KOPT-K1 (cell line): ENCODE data around the gene LMTK2.

Source experiments
- H3K27ac ChIP-seq: fragments of 200-600 bp; sonication (generic); 2 replicates; pipeline ENCODE4 v1.5.1; 2016; ENCODE audit warnings: antibody characterized with exemption, mild to moderate bottlenecking, low read depth, low read length; ENCODE audit not compliant: poor library complexity, severe bottlenecking
- H3K36me3 ChIP-seq: fragments of 200-600 bp; sonication (generic); 2 replicates; pipeline ENCODE4 v1.5.1; 2017; ENCODE audit warnings: antibody characterized with exemption, mild to moderate bottlenecking, low read length, moderate library complexity; ENCODE audit not compliant: insufficient read depth
- H3K9me3 ChIP-seq: fragments of 200-600 bp; sonication (generic); 2 replicates; pipeline ENCODE4 v1.5.1; 2017; ENCODE audit warnings: antibody characterized with exemption, low read length, mild to moderate bottlenecking; ENCODE audit not compliant: insufficient read depth, poor library complexity, severe bottlenecking

LMTK2 gene

GRCh38 chr7:98170966-98171365 is 64.3 kb downstream of the LMTK2 start:
- H3K9me3 ChIP-seq: no peaks in the 10 kb centered on the region
- no peak overlapping the region for H3K27ac ChIP-seq
- peaks cover 38% of the 10 kb centered on the region for H3K36me3 ChIP-seq

- Histone ChIP-seq H3K9me3 (no peaks in the 10 kb centered on the region), H3K36me3 (peaks cover 42% of the 10 kb centered on the region), H3K27ac (no peak overlapping the region)
These were observed 64.8 kb downstream of the LMTK2 start for GRCh38 chr7:98171449-98171848.

GRCh38 chr7:98174334-98175259 is 67.9 kb downstream of the LMTK2 start:
- Histone ChIP-seq H3K36me3 (peaks cover 58% of the 10 kb centered on the region), H3K27ac (no peak overlapping the region), H3K9me3 (no peaks in the 10 kb centered on the region)

GRCh38 chr7:98175260-98175940 is 68.7 kb downstream of the LMTK2 start:
- Histone ChIP-seq H3K27ac (no peak overlapping the region), H3K9me3 (no peaks in the 10 kb centered on the region), H3K36me3 (peaks cover 64% of the 10 kb centered on the region)

- H3K27ac ChIP-seq: no peak overlapping the region
- no peaks in the 10 kb centered on the region for H3K9me3 ChIP-seq
- peaks cover 49% of the 10 kb centered on the region for H3K36me3 ChIP-seq
These were observed 70.9 kb downstream of the LMTK2 start for GRCh38 chr7:98177553-98177952.

- Histone ChIP-seq H3K36me3 (peaks cover 45% of the 10 kb centered on the region), H3K9me3 (no peaks in the 10 kb centered on the region), H3K27ac (no peak overlapping the region)
These were observed 71.7 kb downstream of the LMTK2 start for GRCh38 chr7:98178321-98178720.

- peaks cover 45% of the 10 kb centered on the region for H3K36me3 ChIP-seq
- H3K9me3 ChIP-seq: no peaks in the 10 kb centered on the region
- no peak overlapping the region for H3K27ac ChIP-seq
These were observed 72.3 kb downstream of the LMTK2 start for GRCh38 chr7:98178762-98179490.

GRCh38 chr7:98180751-98181150 is 74.1 kb downstream of the LMTK2 start:
- no peaks in the 10 kb centered on the region for H3K9me3 ChIP-seq

GRCh38 chr7:98185101-98185500 is 78.4 kb downstream of the LMTK2 start:
- no peaks in the 10 kb centered on the region for H3K9me3 ChIP-seq
- H3K36me3 ChIP-seq: peaks cover 12% of the 10 kb centered on the region
- no peak overlapping the region for H3K27ac ChIP-seq

More at GRCh38 chr7:98180751-98181150, 74.1 kb downstream of the LMTK2 start:
- Histone ChIP-seq H3K27ac (no peak overlapping the region), H3K36me3 (peaks cover 28% of the 10 kb centered on the region)

- H3K36me3 ChIP-seq: peaks cover 18% of the 10 kb centered on the region
- no peaks in the 10 kb centered on the region for H3K9me3 ChIP-seq
- no peak overlapping the region for H3K27ac ChIP-seq
These were observed 79.9 kb downstream of the LMTK2 start for GRCh38 chr7:98186452-98187137.

- Histone ChIP-seq H3K36me3 (peaks cover 23% of the 10 kb centered on the region), H3K27ac (no peak overlapping the region), H3K9me3 (no peaks in the 10 kb centered on the region)
These were observed 80.5 kb downstream of the LMTK2 start for GRCh38 chr7:98187138-98187502.

GRCh38 chr7:98189559-98189958 is 82.9 kb downstream of the LMTK2 start:
- Histone ChIP-seq H3K36me3 (peaks cover 47% of the 10 kb centered on the region), H3K9me3 (no peaks in the 10 kb centered on the region), H3K27ac (no peak overlapping the region)

GRCh38 chr7:98191668-98192431 is 85.2 kb downstream of the LMTK2 start:
- Histone ChIP-seq H3K9me3 (no peaks in the 10 kb centered on the region), H3K36me3 (peaks cover 62% of the 10 kb centered on the region), H3K27ac (no peak overlapping the region)

GRCh38 chr7:98192781-98193457 is 86.3 kb downstream of the LMTK2 start:
- Histone ChIP-seq H3K36me3 (peaks cover 57% of the 10 kb centered on the region), H3K9me3 (no peaks in the 10 kb centered on the region), H3K27ac (no peak overlapping the region)
